ENCODE results near the gene DDRGK1.

Gene DDRGK1

GRCh38 chr20:3162080-3162611, 42.3 kb downstream of the DDRGK1 start:
- Histone ChIP-seq H3K9me2 (replicated peaks; ENCODE audit: insufficient read depth, low read length) (no peaks in the 10 kb centered on the region), H3K27me3 (replicated peaks; ENCODE audit: insufficient read depth, low read length) (peaks cover 9% of the 10 kb centered on the region), H3K27ac (ENCODE audit: low read length) (no peak overlapping the region), H3K9me3 (replicated peaks; ENCODE audit: insufficient read depth, low read length) (no peaks in the 10 kb centered on the region), H3K9ac (ENCODE audit: low read length) (no peak overlapping the region), H3K79me2 (ENCODE audit: low read length) (peaks cover 28% of the 10 kb centered on the region), H3F3A (ENCODE audit: insufficient read depth, low read length) (0 out of 2 replicates have a peak, but pooled peaks cover 5% of the 10 kb centered on the region), H2AFZ (ENCODE audit: low read length) (no peak overlapping the region), H3K4me1 (ENCODE audit: low read length) (peaks cover 9% of the 10 kb centered on the region; the same call in 1 of the 2 replicates), H3K36me3 (replicated peaks; ENCODE audit: insufficient read depth, low read length) (no peaks in the 10 kb centered on the region), H3K4me2 (ENCODE audit: low read depth, low read length) (no peak overlapping the region), H3K4me3 (ENCODE audit: low read length) (no peak overlapping the region), H4K20me1 (ENCODE audit: insufficient read depth, low read length) (peaks cover 9% of the 10 kb centered on the region)
- TF ChIP-seq CTCF (IDR thresholded peaks at IDR 0.05; ENCODE audit: low read length) (no peak), EZH2phosphoT487 (IDR thresholded peaks at IDR 0.05; ENCODE audit: low read length) (no peak), EZH2 (optimal IDR thresholded peaks at IDR 0.05; ENCODE audit: low read depth, low read length) (no peak)
- no peak for DNase-seq

GRCh38 chr20:3161316-3162079, 43.0 kb downstream of the DDRGK1 start:
- Histone ChIP-seq H3K9me3 (replicated peaks; ENCODE audit: insufficient read depth, low read length) (no peaks in the 10 kb centered on the region), H3K27ac (ENCODE audit: low read length) (no peak overlapping the region), H3K36me3 (replicated peaks; ENCODE audit: insufficient read depth, low read length) (no peaks in the 10 kb centered on the region), H3K9ac (ENCODE audit: low read length) (no peak overlapping the region), H3K4me2 (ENCODE audit: low read depth, low read length) (no peak overlapping the region), H3K4me1 (ENCODE audit: low read length) (peaks cover 9% of the 10 kb centered on the region; the same call in 1 of the 2 replicates), H3K4me3 (ENCODE audit: low read length) (no peak overlapping the region), H3K27me3 (replicated peaks; ENCODE audit: insufficient read depth, low read length) (peaks cover 3% of the 10 kb centered on the region; the same call in 1 of the 2 replicates), H3F3A (ENCODE audit: insufficient read depth, low read length) (0 out of 2 replicates have a peak, but pooled peaks cover 5% of the 10 kb centered on the region), H2AFZ (ENCODE audit: low read length) (no peak overlapping the region), H4K20me1 (ENCODE audit: insufficient read depth, low read length) (peaks cover 10% of the 10 kb centered on the region), H3K79me2 (ENCODE audit: low read length) (peaks cover 35% of the 10 kb centered on the region), H3K9me2 (replicated peaks; ENCODE audit: insufficient read depth, low read length) (no peaks in the 10 kb centered on the region)
- TF ChIP-seq EZH2 (optimal IDR thresholded peaks at IDR 0.05; ENCODE audit: low read depth, low read length) = no peak
- TF ChIP-seq CTCF (IDR thresholded peaks at IDR 0.05; ENCODE audit: low read length) = no peak
- no peak for TF ChIP-seq EZH2phosphoT487 (IDR thresholded peaks at IDR 0.05; ENCODE audit: low read length)
- DNase-seq = no peak

- Histone ChIP-seq H3K9me3 (replicated peaks; ENCODE audit: insufficient read depth, low read length) (no peaks in the 10 kb centered on the region), H3K9ac (ENCODE audit: low read length) (peak overlapping the region; percentile 82; the same call in 1 of the 2 replicates), H2AFZ (ENCODE audit: low read length) (peak overlapping the region; percentile 89; the same call in 1 of the 2 replicates), H3K4me3 (ENCODE audit: low read length) (no peak overlapping the region), H3K9me2 (replicated peaks; ENCODE audit: insufficient read depth, low read length) (no peaks in the 10 kb centered on the region), H3K36me3 (replicated peaks; ENCODE audit: insufficient read depth, low read length) (no peaks in the 10 kb centered on the region), H3F3A (ENCODE audit: insufficient read depth, low read length) (peaks cover 5% of the 10 kb centered on the region; the same call in 1 of the 2 replicates), H3K4me1 (ENCODE audit: low read length) (peaks cover 9% of the 10 kb centered on the region; the same call in 1 of the 2 replicates), H4K20me1 (ENCODE audit: insufficient read depth, low read length) (peaks cover 10% of the 10 kb centered on the region), H3K27ac (ENCODE audit: low read length) (no peak overlapping the region), H3K79me2 (ENCODE audit: low read length) (peaks cover 46% of the 10 kb centered on the region), H3K27me3 (replicated peaks; ENCODE audit: insufficient read depth, low read length) (no peaks in the 10 kb centered on the region; the same call in 1 of the 2 replicates), H3K4me2 (ENCODE audit: low read depth, low read length) (peak overlapping the region; percentile 60; the same call in 1 of the 2 replicates)
- TF ChIP-seq CTCF (IDR thresholded peaks at IDR 0.05; ENCODE audit: low read length) (no peak), EZH2phosphoT487 (IDR thresholded peaks at IDR 0.05; ENCODE audit: low read length) (no peak), EZH2 (optimal IDR thresholded peaks at IDR 0.05; ENCODE audit: low read depth, low read length) (no peak)
- no peak for DNase-seq
Measured at GRCh38 chr20:3160418-3160817, 44.1 kb downstream of the DDRGK1 start.

Measured in MM.1S (cell line).